Right renal pelvis (tissue), 4 donors: Measurements from ENCODE around the gene TRIM3. TPM values are rescaled to one million over a fixed set of nuclear protein-coding genes. Genes with fewer than 3 reads are reported as not detected.
"Not testable (repeated sequence)": the region's sequence is repeated elsewhere in the genome, so short reads cannot be mapped to it uniquely, and the experiment has no call there.

Experiments
- DNase-seq, 4 donors: peaks; one replicate each; pipeline ENCODE4 v3.0.0-alpha.2; 2013; ENCODE audit warnings: low read depth in 4 of 4, low spot score in 3 of 4, missing footprints in 1 of 4
- polyA plus RNA-seq, 4 donors: library from polyadenylated mRNA; unstranded; fragments of 120-200 nt; gene quantifications; one replicate each; pipeline ENCODE4 v1.2.1, GENCODE V29; 2013; ENCODE audit not compliant: insufficient read length in 4 of 4

Gene TRIM3
- 10 to 100 TPM; 18.6 to 22.5 (median 20.0) TPM for polyA plus RNA-seq

DNA sequence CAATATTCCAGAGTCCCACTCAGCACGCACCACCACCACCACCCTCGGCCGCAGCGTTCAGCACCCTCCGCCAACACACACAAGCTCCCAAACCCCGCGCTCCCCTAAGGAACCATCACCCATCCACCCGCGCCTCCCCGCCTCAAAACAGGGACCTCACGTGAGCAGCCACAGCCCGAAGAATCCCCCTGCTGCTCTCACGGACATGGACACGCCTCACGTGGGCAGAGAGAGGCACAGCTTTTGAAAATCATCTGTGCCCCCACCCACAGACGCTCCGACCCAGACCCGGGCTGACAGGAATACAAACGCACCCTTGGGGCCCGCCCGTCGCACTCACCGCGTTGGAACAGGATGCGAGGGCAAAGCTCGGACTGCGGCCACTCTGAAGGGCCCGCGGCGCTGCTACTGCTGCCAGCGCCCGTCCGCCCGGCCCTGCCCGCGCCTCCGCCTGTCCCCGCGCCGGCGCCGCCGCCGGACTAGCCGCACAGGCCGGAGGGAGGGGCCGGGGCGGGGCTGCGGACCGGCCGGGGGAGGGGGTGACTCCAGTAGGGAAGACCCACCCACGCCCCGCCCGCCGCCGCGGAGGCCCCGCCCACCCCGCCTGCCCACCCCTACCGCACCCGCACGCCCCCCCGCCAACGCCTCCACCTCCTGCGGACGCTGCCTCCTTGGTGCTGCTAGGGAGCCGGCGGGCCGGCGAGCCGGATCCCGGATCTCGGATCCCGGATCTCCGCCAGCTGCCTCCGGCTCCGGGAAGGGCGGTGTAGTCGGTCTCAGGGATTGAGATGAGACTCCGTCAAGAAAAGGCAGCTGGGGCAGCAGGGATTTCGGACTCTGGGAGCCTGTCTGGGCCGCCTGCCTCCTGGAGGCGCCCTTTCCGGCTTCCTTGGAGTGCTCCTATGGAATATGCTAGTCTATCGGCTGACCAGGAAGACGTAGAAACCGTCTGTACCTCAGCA, at the start of gene TRIM3:
TRIM3 (minus strand) TSS at position 491 of the 962 bp plus-strand sequence. CDS start 8,246 bp downstream, outside the sequence.
- peak in 3 of 4 donors; percentile 76 to 83 (median 78) for DNase-seq

DNA sequence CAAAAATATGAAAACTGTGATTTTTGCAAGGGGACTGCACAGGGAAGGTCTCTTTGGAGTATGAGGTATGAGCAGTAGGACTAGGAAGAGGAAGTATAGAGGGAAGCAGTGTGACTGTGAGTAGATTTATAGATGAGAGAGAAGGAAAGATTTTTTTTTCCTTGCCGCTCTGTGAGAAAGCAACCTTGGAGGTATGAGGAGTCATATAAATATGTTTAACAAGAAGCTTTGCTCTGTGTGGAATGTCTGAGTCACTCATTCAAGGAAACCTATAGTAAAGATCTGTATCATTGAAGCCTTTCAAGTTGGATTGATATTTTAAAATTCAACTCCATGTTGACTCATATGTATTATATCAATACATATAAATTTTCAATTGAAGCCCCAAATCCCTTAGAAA, 49.5 kb upstream of the TRIM3 start:
- DNase-seq = no peak

DNA sequence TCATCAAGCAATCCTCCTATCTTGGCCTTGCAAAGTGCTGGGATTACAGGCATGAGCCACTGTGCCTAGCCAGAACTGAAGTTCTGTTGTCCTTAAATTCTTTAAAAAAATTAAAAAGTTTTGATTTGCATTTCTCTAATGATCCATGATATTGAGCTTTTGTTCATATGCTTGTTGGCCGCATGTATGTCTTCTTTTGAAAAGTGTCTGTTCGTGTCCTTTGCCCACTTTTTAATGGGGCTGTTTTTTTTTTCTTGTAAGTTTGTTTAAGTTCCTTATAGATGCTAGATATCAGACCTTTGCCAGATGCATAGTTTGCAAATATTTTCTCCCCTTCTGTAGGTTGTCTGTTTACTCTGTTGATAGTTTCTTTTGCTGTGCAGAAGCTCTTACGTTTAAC, 48.2 kb upstream of the TRIM3 start:
- DNase-seq = not testable (repeated sequence)

DNA sequence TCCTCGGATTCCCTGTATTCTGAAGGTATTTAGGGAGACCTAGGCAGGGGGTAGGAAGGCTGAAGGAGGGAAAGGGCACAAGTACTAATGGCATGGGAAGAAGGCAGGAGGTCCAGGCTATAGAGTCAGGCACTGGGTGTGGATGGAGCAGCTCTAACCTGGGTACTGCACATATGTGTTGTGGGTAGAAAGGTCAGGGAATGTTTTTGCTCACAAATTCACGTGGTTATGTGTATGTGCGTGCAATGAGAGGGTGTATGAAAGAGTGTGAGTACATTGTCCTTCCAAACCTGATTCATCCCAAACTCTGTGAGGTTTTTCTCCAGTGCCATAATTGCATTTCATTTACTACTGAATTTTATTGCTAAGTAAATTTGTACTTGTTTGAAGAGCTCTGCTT, 46.5 kb upstream of the TRIM3 start:
- DNase-seq = no peak

DNA sequence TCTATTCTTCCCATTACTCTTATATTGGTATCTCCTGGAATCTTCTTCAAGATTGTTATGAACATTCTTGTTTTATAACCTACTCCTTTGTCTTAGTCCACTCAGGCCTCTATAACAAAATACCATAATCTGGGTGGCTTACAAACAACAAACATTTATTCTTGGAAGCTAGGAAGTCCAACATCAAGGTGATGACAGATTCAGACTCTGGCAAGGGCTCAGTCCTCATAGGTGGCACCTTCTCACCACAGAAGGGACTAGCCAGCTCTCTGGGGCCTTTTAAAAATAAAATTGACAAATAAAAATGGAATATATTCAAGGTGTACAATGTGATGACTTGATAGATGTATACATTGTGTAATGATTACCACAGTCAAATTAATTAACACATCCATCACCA, 43.1 kb upstream of the TRIM3 start:
- DNase-seq = no peak

DNA sequence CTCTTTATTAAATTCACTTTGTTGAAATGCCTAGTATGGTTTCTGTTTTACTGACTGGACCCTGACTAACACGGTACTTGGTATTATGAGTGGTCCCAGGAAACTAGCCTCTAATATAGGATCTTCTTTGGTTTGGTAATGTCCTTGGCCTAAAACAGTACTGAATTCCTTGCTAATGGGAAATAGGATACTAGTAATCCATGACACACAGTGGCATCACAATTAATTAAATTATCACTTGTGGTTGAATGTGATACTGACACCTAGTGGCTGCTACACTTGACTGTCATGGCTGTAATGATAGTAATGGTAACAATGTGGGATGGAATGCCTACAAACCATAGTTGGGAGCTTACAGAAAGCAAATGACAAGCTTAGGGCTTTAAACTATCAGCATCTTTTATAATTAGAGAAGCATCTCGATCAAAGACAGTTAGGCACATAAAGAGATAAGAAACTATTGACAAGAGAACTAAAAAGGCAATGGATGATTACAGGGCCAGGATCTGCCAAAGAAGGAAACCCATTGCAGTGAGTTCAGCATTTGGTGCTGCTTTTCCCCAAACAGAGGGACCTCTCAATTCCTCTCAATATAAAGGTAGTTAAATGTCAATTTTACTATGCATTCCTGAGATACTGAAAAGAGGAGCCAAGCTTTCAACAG, 32.0 kb upstream of the TRIM3 start:
- DNase-seq = peak; percentile 20 to 33 (median 28)

DNA sequence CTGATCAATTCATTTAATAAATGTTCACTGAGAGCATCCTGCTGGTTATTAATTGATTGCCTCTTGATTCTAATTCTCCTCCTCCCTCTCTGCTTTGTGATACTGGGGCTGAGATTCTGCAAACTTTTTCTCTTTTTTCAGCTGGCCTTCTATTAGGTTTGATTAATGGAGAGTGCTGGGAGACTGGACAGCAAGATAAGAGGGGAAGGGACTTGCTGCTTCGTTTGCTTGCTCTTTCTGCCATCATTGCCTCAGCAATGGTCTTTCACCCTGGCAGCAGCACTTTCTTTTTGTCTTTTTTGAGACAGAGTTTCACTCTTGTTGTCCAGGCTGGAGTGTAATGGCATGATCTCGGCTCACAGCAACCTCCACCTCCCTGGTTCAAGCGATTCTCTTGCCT, 30.4 kb upstream of the TRIM3 start:
- DNase-seq = no peak

DNA sequence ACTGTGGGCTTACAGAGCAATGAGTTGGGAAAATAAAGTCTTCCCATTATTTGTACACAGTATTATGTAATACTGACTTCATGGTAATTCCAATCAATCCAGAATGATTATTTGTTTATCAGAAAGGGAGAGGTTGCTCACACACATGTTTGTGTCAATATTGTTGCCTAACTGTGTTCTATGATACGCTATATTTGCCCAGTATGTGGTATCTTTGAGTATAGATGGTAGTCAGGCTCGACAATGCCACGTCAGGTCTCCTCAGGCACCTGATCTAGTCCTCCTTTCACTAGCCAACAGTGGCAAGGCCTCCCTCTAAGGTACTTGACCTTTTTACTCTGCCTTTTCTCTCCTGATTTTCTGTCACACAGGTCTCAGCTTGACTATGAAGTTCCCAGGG, 28.6 kb upstream of the TRIM3 start:
- DNase-seq = no peak

DNA sequence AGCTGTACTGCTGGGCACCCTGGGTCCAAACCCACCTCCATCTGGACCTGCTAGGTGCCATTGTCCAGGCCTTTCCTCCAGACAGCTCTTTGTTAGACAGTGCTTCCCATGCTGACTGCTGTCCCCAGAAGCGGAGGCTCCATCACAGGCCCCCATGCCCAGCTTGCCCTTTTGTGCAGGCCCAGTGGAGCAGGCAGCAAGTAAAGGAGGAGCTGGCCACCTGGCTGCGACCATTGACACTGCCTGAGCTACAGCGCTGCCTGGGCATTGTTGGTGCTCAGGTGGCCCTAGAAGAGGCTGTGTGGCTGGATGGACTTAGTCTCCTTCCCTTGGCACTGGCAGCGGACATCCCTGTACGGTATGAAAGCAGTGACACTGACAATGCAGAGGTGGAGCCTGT, 24.8 kb upstream of the TRIM3 start:
- DNase-seq = no peak

DNA sequence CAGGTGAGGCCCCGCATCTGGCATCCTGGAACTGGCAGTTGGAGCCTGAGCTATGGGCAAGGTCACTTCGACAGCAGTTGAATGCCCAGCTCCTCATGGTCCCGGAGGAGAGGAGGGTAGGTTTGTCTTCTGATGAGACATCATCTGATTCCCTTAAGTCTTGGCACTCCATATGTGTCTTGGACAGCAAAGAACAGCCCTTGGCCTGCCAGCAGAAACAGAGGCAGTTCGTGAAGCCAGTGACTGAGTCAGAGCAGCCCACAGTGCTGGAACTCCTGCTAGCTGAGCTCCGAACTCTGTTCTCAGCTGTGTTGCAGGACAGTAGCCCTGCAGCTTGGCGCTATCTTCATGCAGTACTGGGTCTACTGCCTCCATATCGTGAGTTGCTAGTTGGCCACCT, 24.4 kb upstream of the TRIM3 start:
- DNase-seq = no peak

DNA sequence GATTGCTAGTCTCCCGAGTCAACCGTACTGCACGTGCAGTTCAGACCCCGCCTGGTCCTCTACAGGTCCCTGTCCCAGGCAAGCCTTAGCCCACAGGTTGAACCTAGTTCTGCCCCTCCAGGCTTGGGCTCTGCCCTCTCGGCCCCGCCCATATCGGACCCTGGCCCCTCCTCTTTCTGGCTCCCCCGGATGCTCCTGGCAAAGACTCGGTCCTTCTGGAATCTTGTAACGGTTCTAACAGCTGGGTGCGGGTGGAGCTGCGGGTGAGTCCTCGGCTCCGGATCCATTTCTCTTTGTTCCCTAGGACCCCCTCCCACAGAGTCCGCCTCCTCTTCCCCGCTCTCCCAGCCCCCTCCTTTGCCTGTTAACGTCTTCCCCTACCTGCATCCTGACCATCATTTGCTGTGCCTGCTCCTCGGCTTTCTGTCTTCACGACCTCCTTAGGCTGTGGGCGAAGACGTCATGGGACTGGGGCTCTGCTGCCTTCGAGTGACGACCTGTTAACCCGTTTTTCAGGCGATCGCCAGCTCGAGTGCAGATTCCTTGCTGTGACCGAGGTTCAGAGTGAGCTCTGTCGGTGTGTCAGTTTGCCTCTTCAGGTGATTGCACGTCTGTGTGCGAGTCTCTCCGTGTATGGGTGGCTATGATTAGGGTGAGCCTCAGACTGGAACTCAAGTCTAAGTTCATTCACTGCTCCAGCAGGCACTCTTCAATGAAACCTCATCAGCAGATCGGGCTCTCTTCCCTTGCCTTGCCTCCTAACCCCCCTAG, 23.5 kb upstream of the TRIM3 start, which contains the start of gene DNHD1:
DNHD1 (plus strand) TSS at position 212 of the 771 bp plus-strand sequence. CDS start 936 bp downstream, outside the sequence.
- no peak for DNase-seq

DNA sequence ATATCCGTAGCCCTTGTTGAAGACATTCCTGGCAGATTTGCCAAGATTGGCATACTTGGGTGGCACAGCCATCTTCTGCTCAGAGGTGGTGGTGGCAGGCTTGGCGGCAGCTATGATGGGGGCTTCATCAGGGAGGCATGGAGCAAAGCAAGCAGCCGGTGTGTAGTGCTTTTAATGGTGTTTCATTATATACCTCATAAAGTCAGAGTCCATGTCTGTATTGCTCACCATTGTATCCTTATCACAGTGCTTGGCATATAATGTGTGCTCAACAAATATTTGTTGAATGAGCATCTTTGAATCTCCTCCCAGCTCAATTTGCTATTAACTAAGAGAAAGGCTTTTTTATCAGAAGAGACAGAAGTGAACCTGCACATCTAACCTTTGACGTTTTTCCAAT, 15.6 kb upstream of the TRIM3 start:
- DNase-seq = no peak

DNA sequence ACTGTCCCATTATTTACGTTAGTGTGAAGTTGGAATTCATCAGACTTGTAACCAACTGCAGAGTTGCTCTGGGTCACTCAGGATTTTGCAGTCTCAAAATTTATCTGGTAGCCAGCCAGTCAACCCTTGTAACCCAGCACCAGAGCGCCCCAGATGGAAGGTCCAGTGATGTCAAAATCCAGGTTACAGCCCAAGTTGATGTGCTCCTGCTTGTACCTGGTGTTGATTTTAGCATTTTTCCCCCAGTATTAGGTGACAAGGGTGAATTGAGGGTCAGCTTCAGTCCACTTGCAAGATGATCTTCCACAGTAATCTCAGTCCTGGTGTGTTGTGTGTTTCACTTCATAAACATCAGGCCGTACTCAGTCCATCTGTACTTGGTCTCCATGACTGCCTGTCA, 15.1 kb upstream of the TRIM3 start:
- no peak for DNase-seq

DNA sequence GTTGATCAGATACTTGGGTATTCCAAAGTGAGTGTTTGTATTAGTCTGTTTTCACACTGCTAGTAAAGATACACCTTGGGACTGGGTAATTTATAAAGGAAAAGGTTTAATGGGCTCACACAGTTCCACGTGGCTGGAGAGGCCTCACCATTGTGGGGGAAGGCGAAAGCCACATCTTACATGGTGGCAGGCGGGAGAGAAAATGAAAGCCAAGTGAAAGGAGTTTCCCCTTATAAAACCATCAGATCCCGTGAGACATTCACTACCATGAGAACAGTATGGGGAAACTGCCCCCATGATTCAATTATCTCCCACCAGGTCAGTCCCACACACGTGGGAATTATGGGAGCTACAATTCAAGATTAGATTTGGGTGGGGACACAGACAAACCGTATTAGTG, 14.6 kb upstream of the TRIM3 start:
- no peak for DNase-seq

DNA sequence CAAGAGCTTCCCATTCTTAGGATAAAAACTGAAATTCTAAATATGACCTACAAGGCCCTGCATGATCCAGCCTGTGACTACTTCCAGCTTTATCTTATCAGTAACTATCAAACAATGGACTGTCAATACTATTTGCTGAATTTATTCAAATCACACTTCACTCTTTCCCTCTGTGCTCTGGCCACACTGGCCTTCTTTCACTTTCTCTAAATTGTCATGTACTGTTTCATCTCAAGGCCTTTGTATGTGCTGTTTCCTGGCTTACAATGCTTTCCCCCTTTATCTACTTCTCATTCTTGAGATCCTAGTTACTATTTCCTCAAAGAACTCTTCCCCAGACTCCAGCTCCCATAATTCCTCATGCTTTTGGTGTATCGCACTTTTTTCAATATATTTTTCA, 13.2 kb upstream of the TRIM3 start:
- DNase-seq = no peak

DNA sequence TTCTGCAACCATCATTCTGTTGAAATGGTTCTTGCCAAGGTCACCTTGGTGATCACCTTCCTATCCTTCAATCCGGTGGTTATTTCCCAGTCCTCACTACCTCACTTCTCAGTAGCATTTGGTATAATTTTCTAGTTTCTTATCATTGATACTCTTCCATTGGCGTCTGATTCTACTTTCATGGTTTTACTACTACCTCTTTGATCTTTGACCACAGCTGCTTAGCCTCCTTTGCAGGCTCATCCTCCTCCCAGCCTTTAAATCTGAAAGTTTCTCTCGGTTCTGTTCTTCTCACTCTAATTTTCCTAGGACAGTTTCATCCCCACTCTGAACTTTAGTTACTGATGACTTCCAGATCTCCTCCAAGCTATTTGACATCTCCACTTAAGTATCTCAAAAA, 12.5 kb upstream of the TRIM3 start:
- DNase-seq = no peak

DNA sequence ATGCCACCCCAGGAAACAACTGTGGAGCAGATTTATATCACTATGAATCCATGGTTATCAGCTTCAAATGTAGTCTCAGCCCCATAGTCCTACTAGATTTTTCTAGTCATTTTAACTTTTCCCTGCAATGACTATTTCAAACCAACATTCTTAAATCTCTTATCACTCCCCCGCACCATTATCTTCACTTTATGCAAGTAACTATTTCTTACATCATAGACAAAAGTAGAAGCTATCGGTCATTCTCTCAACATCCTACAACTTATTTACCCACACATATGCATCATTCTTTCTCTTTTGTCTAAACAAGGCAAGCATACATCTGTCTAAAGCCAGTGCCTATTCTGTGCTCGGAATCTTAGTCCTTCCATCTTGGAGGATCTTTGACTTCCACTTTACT, 11.9 kb upstream of the TRIM3 start:
- DNase-seq = no peak

DNA sequence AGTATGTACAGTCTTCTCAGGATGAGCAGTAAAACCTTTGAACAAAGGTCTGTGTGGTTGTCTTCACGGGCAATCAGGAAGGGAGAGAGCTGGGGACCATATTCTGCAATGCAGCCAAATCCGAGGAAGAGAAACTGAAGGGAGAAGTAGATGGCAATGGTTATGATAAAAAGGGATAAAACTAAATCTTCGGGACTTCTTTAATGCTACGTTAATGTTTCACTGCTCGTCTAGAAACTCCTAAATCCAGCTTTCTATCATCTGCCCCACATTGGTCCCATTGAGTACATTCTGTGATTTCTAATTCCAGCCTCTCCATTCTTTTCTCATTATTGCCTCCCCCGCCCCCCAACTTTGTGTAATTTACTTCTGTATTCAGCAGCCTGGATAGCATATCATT, 9.3 kb upstream of the TRIM3 start:
- DNase-seq = no peak

DNA sequence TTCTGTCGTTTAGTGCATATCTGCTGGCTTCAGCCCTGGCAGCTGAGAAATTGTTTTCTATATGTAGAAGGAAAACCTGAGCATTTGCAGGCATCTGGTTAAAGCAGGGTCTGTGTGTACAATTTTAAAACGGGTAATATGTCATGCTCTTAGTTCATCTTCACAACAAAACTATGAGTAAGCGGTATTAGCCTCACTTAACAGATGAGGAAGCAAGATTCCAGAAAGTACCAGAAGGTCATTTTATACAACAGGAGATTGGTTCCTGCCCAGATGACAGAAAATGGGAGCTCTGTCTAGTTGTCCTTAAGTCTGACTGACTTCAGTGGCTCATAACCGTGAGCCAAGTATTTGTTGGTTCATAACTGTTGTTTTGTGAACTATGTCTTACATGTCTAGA, 8.7 kb upstream of the TRIM3 start:
- no peak for DNase-seq

DNA sequence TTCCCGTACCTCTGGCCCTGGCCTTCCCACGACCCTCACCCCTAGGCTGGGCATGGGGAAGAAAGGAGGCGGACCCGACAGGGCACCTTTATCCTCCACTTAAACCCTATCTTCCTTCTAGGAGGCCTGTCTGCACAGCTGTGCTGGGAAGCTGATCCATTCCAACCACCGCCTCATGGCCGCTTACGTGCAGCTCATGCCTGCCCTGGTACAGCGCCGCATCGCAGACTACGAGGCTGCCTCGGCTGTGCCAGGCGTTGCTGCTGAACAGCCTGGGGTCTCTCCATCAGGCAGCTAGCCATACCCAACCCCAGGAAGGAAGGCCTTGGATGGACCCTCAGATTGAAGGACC, 8.2 kb upstream of the TRIM3 start:
- DNase-seq = no peak
